LNCaP clone FGC (cell line): ENCODE measurements around the gene PLA2G15.

ENCODE experiments used
- DNase-seq: peaks from one replicate; pipeline ENCODE4 v3.0.0-alpha.2; 2011; ENCODE audit warnings: low read depth
- H3K4me3 ChIP-seq: 2 replicates; pipeline ENCODE4 v1.5.1; 2011; ENCODE audit warnings: mild to moderate bottlenecking, low read depth, low read length, control low read depth
- CTCF ChIP-seq: IDR thresholded peaks from 2 replicates; pipeline ENCODE4 v1.5.1; 2012; ENCODE audit warnings: mild to moderate bottlenecking; ENCODE audit not compliant: control insufficient read depth, insufficient read depth; ENCODE audit errors: extremely low read depth

PLA2G15 gene

GRCh38 chr16:68283346-68283745 lies 38.2 kb downstream of the PLA2G15 start:
- DNase-seq = no peak
- no peak for TF ChIP-seq CTCF

GRCh38 chr16:68283801-68284598 lies 38.8 kb downstream of the PLA2G15 start:
- no peak for DNase-seq
- TF ChIP-seq CTCF = no peak
- H3K4me3 ChIP-seq = no peak overlapping the region

More at GRCh38 chr16:68283346-68283745, 38.2 kb downstream of the PLA2G15 start:
- H3K4me3 ChIP-seq = no peak overlapping the region

GRCh38 chr16:68284847-68285246 lies 39.7 kb downstream of the PLA2G15 start:
- no peak for DNase-seq
- H3K4me3 ChIP-seq = no peak overlapping the region
- TF ChIP-seq CTCF = no peak

GRCh38 chr16:68285683-68286082 lies 40.5 kb downstream of the PLA2G15 start:
- no peak overlapping the region for H3K4me3 ChIP-seq
- no peak for TF ChIP-seq CTCF
- no peak for DNase-seq

GRCh38 chr16:68286153-68287074 lies 41.2 kb downstream of the PLA2G15 start:
- no peak for TF ChIP-seq CTCF
- DNase-seq = no peak
- no peak overlapping the region for H3K4me3 ChIP-seq

- H3K4me3 ChIP-seq = no peak overlapping the region
- TF ChIP-seq CTCF = no peak
- no peak for DNase-seq
Measured at GRCh38 chr16:68287276-68288251, 42.4 kb downstream of the PLA2G15 start.
